Pons (tissue), 1 donor: ENCODE results near the gene RPL37.
"Not testable (repeated sequence)": the region's sequence is repeated elsewhere in the genome, so short reads cannot be mapped to it uniquely, and the experiment has no call there.

Experiments
- DNase-seq: peaks from one replicate; pipeline ENCODE4 v3.0.0-alpha.2; 2016; ENCODE audit warnings: low spot score

Gene RPL37

GRCh38 chr5:40833712-40834229 lies 1.3 kb downstream of the RPL37 start:
- DNase-seq = no peak

DNA sequence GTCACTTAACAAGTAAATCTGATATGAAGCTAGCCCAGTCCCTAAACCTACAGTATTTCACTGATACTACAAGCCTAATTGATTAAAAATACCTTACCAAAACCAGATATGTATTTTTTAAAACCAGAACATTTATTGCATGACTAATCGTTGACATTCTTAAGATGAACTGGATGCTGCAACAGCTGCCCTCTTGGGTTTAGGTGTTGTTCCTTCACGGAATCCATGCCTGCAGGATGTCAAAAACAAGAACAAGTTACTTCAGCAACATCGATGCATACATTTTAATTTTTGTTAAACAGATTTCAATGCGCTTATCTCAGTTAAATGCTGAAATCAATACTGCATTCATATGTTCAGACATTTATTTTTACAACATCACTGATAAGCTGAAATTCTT lies 2.7 kb downstream of the RPL37 start:
- no peak for DNase-seq

DNA sequence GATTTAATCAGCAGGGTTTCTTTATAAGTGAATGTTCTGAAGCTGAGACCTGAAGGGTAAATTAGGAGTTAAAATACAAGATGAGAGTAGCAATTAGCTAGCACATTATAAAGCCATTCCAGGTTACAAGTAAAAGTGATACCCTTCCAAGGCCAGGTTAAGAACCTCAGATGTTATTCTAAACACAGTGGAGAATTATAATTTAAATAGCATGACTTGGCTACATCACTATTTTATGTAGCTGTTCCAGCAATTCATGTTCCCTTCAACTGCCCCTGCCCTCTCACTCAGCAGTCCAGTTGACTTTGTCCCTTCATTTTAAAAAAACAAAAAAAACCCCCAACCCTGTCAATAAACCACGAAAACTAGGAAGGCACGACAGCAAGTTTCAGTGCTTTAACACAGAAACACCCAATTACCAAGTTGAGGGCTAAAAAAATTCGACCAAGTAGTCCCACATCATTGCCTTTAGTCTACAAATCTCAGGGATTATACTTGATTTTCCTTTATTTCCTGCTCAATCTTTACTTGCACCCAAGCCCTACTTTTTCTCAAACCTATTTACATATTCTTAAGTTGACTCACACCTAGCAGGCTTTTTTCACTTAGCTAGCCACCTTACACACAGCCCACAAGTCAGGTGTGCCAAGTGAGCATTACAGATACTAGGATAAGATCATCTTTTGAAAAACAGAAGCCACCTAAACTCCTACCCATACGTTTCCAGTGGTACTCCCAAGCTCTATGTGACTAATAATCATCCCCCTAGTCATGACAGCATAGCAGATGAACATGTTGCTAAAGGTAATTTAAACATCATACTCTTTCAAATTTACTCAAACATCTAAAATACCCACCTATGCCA lies 3.4 kb downstream of the RPL37 start:
- no peak for DNase-seq

DNA sequence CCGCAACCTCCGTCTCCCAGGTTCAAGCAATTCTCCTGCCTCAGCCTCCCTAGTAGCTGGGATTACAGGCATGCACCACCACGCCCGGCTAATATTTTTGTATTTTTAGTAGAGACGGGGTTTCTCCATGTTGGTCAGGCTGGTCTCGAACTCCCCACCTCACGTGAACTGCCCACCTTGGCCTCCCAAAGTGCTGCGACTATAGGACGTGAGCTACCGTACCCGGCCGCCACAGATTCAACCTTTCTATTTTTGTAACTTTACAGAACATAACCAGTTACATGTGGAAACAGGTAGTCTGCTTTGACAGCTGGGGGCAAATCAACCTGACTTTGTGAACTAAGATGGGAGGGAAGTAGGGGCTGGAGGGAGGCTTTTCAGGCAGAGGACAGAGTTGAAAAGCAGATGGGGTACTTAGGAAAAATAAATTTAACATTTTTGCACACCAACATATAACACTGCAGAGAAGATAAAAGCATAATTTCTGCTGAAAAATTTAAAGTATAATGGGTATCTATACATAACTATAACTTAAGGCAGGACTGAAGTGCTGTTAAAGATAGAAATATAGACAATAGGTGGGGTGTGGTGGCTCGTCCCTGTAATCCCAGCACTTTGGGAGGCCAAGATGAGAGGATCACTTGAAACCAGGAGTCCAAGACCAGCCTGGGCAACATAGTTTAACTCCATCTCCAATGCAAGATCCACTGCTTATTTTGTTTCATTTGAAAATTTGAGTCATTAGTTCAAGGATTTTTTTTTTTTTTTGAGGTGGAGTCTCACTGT lies 5.1 kb downstream of the RPL37 start:
- no peak for DNase-seq

DNA sequence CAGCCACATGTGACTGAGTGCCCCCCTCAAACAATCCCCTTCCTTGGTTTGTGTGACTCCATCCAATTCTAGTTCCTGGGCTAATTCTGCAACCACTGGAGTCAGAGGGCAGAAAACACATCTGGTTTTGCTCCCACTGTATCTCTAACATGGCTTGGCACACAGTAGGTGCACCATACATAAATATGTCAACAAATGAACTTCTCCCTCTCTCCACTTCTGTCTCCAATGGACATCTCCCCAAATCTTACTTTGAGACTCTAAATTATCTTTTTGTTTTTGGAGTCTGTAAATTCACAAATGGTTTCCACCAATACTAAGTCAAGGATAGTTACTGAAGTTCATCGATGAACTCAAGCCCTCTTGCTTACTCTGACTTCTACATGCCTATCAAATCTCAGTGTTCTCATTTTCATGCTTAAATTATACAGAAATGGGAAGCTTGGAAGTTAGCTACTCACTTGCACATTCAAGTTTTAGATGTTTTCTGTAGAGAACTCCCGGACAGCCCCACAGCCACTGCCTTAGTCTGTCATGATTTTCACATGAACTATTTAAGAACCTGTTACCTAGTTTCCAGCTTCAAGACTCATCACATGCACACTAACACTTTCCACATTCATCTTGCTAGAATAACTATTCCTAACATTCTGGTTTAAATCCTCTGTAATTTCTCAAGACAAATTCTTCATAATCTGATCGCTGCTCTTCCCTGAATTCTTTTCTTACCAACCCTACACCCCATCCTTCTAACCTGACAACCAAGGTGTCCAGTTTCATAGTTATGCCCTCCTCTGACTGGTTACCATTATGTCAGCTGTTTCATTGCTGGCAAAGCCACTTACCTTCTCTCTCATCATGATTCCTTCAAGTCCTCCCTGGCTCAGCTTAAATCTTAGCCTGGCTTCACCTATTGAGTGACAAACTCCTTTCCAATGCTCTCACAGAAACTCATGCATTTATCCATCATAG lies 6.0 kb downstream of the RPL37 start:
- no peak for DNase-seq

DNA sequence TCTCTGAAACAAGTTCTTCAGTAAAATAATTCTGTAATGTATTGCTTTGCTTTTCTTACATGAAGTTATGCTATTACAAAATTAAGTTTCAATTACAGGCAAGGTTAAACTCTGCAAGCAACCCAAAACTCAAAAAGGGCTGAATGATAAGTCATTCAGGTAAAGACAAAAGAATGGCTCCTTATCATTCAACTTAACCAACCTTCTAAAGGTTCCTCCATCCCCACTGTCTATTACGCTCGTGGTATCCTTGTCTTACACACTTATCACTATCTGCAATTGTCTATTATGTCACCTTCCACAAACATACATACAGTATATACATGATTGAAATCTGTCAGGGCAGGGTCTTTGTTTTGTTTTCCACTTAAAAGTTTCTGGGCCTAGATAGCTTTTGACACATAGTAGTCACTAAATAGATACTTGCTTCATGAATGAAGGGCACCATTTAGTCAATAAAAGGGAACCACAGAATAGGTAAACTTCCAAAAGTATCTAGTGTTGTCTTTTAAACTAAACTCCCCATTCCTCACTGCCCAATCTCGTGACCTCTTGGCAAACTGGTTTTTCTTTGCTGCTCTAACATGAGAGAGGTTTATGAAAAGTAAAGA lies 6.9 kb downstream of the RPL37 start:
- no peak for DNase-seq

GRCh38 chr5:40827188-40827977 lies 7.6 kb downstream of the RPL37 start:
- no peak for DNase-seq

DNA sequence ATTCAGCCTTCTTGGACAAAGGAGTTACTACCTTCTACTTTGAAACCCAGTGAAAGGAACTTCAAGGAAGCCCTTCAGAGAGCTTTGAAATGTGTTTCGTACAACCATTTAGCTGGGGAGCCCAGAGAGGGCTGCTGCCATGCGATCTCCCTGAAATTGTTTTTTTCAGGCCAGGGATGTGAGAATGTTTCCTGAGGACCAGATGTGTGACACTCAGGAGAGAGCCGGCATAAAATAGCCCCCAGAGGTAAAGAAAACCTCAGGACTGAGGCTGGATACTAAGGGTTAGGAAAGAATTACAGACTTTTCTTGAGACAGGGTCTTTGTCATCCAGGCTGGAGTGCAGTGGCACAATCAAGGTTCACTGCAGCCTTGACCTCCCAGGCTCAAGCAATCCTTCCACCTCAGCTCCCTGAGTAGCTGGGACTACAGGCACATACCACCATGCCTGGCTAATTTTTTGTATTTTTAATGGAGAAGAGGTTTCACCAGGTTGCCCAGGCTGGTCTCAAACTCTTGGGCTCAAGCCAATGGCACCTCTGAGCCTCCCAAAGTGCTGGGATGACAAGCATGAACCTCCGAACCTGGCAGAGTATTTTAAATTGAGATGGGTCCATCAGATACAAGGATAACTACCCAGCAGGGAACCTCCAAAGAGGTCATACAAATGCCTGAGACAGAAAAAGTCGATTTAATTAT lies 8.4 kb downstream of the RPL37 start:
- DNase-seq = no peak

DNA sequence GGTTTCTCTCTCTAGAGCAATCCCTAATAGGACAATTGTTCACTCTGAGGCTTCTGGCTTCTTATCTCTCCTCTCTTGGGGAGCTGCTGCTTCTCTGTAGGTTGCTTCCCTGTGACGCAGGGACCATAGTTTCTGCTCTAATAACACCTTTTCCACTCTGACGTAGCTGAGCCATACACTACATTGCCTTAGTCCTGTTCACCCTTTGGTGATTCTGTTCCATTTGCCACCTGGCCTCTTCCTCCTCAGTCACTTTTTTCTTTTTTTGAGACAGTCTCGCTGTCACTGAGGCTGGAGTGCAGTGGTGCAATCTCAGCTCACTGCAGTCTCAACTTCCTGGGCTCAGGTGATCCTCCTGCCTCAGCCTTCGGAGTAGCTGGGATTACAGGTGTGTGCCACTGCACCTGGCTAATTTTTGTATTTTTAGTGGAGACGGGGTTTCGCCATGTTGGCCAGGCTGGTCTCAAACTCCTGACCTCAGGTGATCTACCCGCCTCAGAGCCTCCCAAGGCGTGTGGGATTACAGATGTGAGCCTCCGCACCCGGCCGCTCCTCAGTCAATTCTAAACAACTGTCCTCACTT lies 9.5 kb downstream of the RPL37 start:
- DNase-seq = not testable (repeated sequence)

DNA sequence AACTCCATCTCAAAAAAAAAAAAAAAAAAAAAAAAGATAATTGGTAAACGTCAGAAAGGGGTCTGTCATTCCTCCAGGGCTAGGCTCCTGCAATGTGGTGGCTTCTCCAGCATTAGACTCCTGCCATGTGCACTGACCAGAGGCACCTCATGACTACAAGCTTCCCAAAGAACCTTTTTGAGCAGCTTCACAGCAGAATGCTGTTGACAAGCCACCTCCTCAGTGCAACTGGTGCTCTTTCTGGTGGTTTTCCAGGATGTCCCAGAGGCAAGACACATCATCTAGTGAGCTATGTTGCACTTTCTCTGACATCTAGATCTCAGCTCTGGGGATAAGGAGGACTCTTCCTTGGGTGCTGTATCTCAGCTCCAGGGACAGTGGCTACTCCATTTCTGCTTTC lies 11.6 kb downstream of the RPL37 start:
- DNase-seq = no peak

DNA sequence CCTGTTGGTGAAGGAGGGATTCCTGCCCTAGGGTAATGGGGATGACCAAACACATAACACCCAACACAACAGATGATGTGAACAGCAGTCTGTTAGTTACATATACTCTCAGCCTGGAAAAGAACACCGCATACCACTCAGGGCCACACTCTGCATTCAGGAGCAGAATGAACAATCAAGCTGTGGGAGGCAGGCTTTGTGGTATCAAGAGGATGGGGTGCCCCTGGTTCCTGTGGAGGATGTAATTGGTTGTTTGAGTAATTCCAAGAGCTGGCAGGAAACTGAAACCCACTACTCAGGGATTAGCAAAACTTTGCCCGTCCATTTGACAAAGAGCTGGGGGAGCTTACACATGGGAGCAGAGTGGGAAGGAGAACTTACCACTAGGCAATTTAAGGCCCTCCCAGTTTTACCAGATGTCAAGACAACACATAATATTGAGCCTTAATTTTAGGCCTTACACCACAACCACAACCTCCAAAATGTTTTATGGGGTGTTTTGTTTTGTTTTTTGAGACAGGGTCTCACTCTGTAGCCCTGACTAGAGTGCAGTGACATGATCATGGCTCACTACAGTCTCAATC lies 21.2 kb downstream of the RPL37 start:
- DNase-seq = no peak

DNA sequence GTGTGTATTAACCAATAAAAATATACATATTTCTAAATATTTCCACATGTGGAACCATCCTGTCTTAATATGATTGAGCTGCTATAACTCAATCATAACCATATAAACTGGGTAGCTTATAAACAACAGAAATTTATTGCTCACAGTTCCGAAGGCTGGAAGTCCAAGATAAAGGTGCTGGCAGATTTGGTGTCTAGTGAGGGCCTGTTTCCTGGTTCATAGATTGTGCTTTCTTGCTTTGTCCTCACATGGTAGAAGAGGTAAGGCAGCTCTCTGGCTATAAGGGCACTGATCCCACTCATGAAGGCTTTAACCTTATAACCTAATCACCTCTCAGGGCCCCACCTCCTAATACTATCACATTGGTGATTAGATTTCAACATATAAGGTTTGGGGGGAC lies 22.9 kb downstream of the RPL37 start:
- no peak for DNase-seq

- DNase-seq = no peak
Observed at GRCh38 chr5:40801771-40802562, 33.1 kb downstream of the RPL37 start.

- no peak for DNase-seq
Observed at GRCh38 chr5:40799258-40799657, 35.8 kb downstream of the RPL37 start.

DNA sequence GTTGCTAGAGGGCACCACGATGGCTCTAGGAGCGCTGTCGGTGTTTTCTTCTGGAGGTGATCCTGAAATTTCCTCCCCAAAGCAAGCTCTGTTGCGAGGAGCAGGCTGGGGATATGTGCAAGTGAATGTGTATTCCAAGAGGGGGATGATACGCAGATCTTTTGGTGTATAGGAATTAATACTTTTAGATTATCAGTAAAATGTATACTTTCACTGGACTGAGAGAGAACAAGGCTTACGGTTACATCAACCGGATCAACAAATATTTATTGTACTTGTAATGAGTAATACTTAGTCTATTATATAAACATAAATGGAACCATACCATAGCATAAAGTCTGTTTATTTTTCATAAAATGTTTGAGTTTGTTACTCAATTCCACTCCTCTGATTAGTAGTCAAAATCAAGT lies 36.2 kb downstream of the RPL37 start:
- no peak for DNase-seq

DNA sequence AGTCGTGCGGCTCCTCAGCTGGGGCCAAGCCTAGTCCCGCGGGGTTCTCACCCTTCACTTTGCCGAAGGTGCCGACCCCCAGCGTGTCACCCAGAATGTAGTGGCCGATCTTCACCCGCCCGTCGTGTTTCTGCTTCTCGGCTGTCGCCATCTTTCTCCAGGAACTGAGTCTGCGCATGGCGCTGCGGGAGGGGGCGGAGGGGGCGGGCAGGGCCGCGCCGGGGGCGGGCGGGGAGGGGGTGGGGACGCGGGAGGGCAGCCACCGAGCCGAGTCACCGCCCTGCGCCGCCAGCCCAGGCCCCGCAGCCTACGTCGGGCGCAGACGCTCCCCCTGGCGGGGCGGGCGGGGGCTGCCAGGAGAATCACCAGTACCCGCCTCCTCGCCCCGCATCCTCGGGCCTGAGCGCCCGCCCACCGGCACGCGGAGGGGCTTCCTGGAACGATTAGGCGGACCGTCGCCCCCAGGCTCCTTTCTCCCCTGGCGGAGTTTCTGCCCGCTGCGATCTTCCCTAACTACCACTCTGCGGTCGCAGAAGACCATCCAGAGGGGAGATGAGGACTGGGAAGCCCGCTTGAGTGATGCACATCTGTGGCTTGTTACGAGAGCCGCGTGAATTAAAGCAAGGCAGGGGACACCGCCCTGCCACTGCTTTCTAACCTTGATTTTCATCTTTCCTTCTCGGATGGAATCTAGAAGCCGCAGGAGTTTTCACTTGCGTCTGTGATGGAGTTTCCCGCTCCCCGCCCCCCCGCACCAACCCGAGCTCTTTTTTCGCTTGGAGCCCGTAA lies 36.8 kb downstream of the RPL37 start, which contains the start of gene PRKAA1:
Gene PRKAA1, minus strand, starts transcription at position 363 of the 789 bp plus-strand sequence. Its CDS starts 185 bp downstream, at position 178.
- peak; percentile 85 for DNase-seq

DNA sequence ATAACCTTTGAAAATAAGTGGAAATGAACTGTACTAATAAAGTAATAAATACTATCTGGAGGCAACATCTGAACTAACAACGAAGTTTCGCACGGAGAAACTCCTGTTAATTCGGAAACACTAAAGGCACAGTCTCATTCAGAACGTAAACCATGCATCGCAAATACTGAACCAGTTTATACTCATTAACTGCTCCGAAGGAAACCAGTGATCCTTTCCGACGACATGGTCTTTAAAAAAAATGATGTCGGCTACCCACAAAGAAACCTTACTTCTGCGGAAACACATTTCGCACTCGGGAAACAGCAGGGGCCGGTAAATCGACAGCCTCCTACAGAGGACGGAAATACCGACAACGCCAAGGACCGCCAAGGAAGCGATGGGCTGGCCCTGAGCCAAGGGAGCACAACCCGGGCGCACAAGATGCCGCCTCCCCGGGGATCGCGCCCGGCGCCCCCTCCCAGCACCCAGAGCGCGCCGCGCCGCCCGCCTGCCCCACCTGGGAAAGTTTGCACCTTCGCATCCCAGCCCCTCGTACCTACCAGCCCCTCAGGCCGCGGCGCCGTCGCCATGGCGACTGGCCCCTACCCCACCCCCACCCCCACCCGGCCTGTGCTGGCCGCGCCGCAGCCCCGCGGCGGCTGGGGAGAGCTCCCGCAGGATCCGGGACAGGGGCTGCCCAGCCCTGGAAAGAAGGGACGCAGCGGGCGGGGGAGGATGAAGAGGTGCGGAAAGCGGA lies 37.6 kb downstream of the RPL37 start:
- peak; percentile 42 for DNase-seq
